Measurements from ENCODE around the gene ODR4.

DNA sequence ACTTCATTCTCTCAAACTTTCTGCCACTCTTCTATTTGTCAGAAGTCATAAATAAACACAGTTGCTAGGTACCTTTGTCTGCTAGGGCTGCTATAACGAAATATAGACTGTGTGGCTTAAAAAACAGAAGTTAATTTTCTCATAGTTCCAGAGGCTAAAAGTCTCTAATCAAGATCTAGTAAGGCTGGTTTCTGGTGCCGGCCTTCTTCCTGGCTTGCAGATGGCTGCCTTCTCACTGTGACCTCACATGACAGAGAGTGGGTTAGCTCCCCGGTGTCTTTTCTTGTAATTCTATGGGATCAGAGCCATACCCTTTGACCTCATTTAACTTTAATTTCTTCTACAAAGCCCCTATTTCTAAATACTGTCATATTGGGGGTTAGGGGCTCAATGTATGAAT is 79.3 kb downstream of the ODR4 start:
- TF ChIP-seq, protein P1, sequence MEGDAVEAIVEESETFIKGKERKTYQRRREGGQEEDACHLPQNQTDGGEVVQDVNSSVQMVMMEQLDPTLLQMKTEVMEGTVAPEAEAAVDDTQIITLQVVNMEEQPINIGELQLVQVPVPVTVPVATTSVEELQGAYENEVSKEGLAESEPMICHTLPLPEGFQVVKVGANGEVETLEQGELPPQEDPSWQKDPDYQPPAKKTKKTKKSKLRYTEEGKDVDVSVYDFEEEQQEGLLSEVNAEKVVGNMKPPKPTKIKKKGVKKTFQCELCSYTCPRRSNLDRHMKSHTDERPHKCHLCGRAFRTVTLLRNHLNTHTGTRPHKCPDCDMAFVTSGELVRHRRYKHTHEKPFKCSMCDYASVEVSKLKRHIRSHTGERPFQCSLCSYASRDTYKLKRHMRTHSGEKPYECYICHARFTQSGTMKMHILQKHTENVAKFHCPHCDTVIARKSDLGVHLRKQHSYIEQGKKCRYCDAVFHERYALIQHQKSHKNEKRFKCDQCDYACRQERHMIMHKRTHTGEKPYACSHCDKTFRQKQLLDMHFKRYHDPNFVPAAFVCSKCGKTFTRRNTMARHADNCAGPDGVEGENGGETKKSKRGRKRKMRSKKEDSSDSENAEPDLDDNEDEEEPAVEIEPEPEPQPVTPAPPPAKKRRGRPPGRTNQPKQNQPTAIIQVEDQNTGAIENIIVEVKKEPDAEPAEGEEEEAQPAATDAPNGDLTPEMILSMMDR (IDR thresholded peaks at IDR 0.05) = no peak
- TF ChIP-seq, protein P2, sequence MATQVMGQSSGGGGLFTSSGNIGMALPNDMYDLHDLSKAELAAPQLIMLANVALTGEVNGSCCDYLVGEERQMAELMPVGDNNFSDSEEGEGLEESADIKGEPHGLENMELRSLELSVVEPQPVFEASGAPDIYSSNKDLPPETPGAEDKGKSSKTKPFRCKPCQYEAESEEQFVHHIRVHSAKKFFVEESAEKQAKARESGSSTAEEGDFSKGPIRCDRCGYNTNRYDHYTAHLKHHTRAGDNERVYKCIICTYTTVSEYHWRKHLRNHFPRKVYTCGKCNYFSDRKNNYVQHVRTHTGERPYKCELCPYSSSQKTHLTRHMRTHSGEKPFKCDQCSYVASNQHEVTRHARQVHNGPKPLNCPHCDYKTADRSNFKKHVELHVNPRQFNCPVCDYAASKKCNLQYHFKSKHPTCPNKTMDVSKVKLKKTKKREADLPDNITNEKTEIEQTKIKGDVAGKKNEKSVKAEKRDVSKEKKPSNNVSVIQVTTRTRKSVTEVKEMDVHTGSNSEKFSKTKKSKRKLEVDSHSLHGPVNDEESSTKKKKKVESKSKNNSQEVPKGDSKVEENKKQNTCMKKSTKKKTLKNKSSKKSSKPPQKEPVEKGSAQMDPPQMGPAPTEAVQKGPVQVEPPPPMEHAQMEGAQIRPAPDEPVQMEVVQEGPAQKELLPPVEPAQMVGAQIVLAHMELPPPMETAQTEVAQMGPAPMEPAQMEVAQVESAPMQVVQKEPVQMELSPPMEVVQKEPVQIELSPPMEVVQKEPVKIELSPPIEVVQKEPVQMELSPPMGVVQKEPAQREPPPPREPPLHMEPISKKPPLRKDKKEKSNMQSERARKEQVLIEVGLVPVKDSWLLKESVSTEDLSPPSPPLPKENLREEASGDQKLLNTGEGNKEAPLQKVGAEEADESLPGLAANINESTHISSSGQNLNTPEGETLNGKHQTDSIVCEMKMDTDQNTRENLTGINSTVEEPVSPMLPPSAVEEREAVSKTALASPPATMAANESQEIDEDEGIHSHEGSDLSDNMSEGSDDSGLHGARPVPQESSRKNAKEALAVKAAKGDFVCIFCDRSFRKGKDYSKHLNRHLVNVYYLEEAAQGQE (IDR thresholded peaks at IDR 0.05; ENCODE audit: insufficient read depth in 1 of 2, low read depth in 2 of 2, low read length in 1 of 2) = no peak
- TF ChIP-seq POLR2AphosphoS5 (IDR thresholded peaks at IDR 0.05; ENCODE audit: low read depth, low read length) (no peak), TCF7L2 (IDR thresholded peaks at IDR 0.05; ENCODE audit: low read depth, low read length) (no peak), SIN3A (IDR thresholded peaks at IDR 0.05; ENCODE audit: borderline replicate concordance, insufficient read depth, low read depth, low read length) (no peak)
